CD8-positive, alpha-beta memory T cell (primary cell): ENCODE data around the gene TELO2. TPM values are rescaled to one million over a fixed set of nuclear protein-coding genes. Genes with fewer than 3 reads are reported as not detected.

Experiments used
- CTCF ChIA-PET: fragments of 350-600 bp; sonication (Branson Sonifier 250); formaldehyde crosslinking; loops from one replicate; lab custom pipeline; 2021; ENCODE audit warnings: antibody characterized with exemption; lab: Charles Lee
- POLR2A ChIA-PET: fragments of 350-600 bp; sonication (Branson Sonifier 250); formaldehyde crosslinking; loops from one replicate; lab custom pipeline; 2021; ENCODE audit warnings: antibody characterized with exemption; lab: Charles Lee
- DNase-seq, 5 donors: peaks; one replicate each; pipeline versions ENCODE4 v3.0.0 to v3.0.0-alpha.2; 2020 to 2022; ENCODE audit warnings: mixed read lengths in 1 of 5
- H3K27ac ChIP-seq: one replicate; pipeline ENCODE4 v1.7.0; 2013; ENCODE audit warnings: low read depth, mild to moderate bottlenecking, low read length, moderate library complexity
- H3K27me3 ChIP-seq: 2 replicates; pipeline ENCODE4 v1.7.0; 2013; ENCODE audit warnings: low read length, mild to moderate bottlenecking; ENCODE audit not compliant: insufficient read depth, poor library complexity, severe bottlenecking
- H3K36me3 ChIP-seq: 2 replicates; pipeline ENCODE4 v1.7.0; 2013; ENCODE audit warnings: mild to moderate bottlenecking, low read length, moderate library complexity; ENCODE audit not compliant: insufficient read depth
- H3K4me1 ChIP-seq: 2 replicates; pipeline ENCODE4 v1.7.0; 2013; ENCODE audit warnings: mild to moderate bottlenecking, low read length, moderate library complexity; ENCODE audit not compliant: insufficient read depth
- H3K4me3 ChIP-seq: 2 replicates; pipeline ENCODE4 v1.7.0; 2013; ENCODE audit warnings: mild to moderate bottlenecking, low read length
- H3K9me3 ChIP-seq: 2 replicates; pipeline ENCODE4 v1.7.0; 2013; ENCODE audit warnings: mild to moderate bottlenecking, low read length
- H3K27ac Mint-ChIP-seq, 8 donors: one replicate each; pipeline ENCODE4 v1.8.0; 2020 to 2021; ENCODE audit warnings: mixed read lengths in 8 of 8, mild to moderate bottlenecking in 6 of 8, inconsistent platforms in 3 of 8, moderate library complexity in 3 of 8
- H3K27me3 Mint-ChIP-seq, 2 donors: one replicate each; pipeline ENCODE4 v1.8.0; 2020 to 2021; ENCODE audit warnings: mixed read lengths in 2 of 2, mild to moderate bottlenecking in 1 of 2, moderate library complexity in 1 of 2
- H3K36me3 Mint-ChIP-seq, 3 donors: one replicate each; pipeline ENCODE4 v1.8.0; 2020 to 2021; ENCODE audit warnings: mixed read lengths in 3 of 3, inconsistent platforms in 1 of 3, mild to moderate bottlenecking in 1 of 3
- H3K4me1 Mint-ChIP-seq, 3 donors: one replicate each; pipeline ENCODE4 v1.8.0; 2020 to 2021; ENCODE audit warnings: mixed read lengths in 3 of 3, inconsistent platforms in 1 of 3, mild to moderate bottlenecking in 1 of 3
- H3K4me3 Mint-ChIP-seq, 7 donors: one replicate each; pipeline ENCODE4 v1.8.0; 2020 to 2021; ENCODE audit warnings: mixed read lengths in 7 of 7, mild to moderate bottlenecking in 6 of 7, moderate library complexity in 4 of 7, inconsistent platforms in 2 of 7
- H3K9me3 Mint-ChIP-seq, 5 donors: one replicate each; pipeline ENCODE4 v1.8.0; 2020 to 2022; ENCODE audit warnings: mixed read lengths in 5 of 5, mild to moderate bottlenecking in 3 of 5, moderate library complexity in 2 of 5, inconsistent platforms in 1 of 5
- polyA plus RNA-seq: library from polyadenylated mRNA; unstranded; fragments of 300-500 nt; fragmentation: Illumina TruSeq; gene quantifications from one replicate; pipeline ENCODE4 v1.2.3, GENCODE V29; 2021
- total RNA-seq, 2 experiments: library from RNA; stranded (reverse); gene quantifications; one replicate each; pipeline ENCODE4 v1.2.3, GENCODE V29; 2021

Gene TELO2
- total and polyA plus RNA-seq, 3 experiments from 2014 or later = 14.0 to 84.9 (median 84.7) TPM

- Mint-ChIP-seq H3K36me3 (no peaks in the 10 kb centered on the region), H3K27ac (peak overlapping the region in 5 of 8 donors; percentile 50 to 66 (median 58)), H3K9me3 (no peaks in the 10 kb centered on the region), H3K27me3 (no peaks in the 10 kb centered on the region), H3K4me3 (peak overlapping the region in 6 of 7 donors; percentile 26 to 75 (median 55)), H3K4me1 (peaks cover 16 to 53% (median 17%) of the 10 kb centered on the region in 3 donors)
- Histone ChIP-seq H3K4me1 (peaks cover 45% of the 10 kb centered on the region), H3K4me3 (no peak overlapping the region), H3K36me3 (no peaks in the 10 kb centered on the region), H3K9me3 (no peaks in the 10 kb centered on the region), H3K27me3 (no peaks in the 10 kb centered on the region), H3K27ac (no peak overlapping the region)
- POLR2A ChIA-PET = no interaction called here
- peak in 1 of 5 donors; percentile 45 for DNase-seq
- CTCF ChIA-PET = interaction anchor here (1.2 kb wide), 1 partner anchor 10 kb away, joined by 3 read pairs; no protein-coding TSS in a partner anchor
Observed at GRCh38 chr16:1527836-1528811, 35.0 kb downstream of the TELO2 start.

GRCh38 chr16:1528921-1529537, 35.9 kb downstream of the TELO2 start:
- no peak overlapping the region for H3K4me3 Mint-ChIP-seq
- H3K36me3 ChIP-seq = no peaks in the 10 kb centered on the region
- ChIA-PET POLR2A (no interaction called here), CTCF (no interaction called here)
- peaks cover 0 to 6% (median 0%) of the 10 kb centered on the region in 3 donors for H3K36me3 Mint-ChIP-seq
- no peaks in the 10 kb centered on the region for H3K27me3 Mint-ChIP-seq
- no peaks in the 10 kb centered on the region for H3K9me3 Mint-ChIP-seq
- peak overlapping the region in 4 of 8 donors; percentile 16 to 60 (median 33) for H3K27ac Mint-ChIP-seq
- DNase-seq = peak in 1 of 5 donors; percentile 34
- no peaks in the 10 kb centered on the region for H3K9me3 ChIP-seq
- H3K27ac ChIP-seq = no peak overlapping the region
- H3K27me3 ChIP-seq = no peaks in the 10 kb centered on the region
- peaks cover 16 to 56% (median 17%) of the 10 kb centered on the region in 3 donors for H3K4me1 Mint-ChIP-seq
- peaks cover 47% of the 10 kb centered on the region for H3K4me1 ChIP-seq
- H3K4me3 ChIP-seq = no peak overlapping the region

- no peaks in the 10 kb centered on the region for H3K9me3 Mint-ChIP-seq
- no peak for DNase-seq
- H3K4me3 Mint-ChIP-seq = no peak overlapping the region
- Histone ChIP-seq H3K4me1 (peaks cover 44% of the 10 kb centered on the region), H3K36me3 (no peaks in the 10 kb centered on the region), H3K4me3 (no peak overlapping the region), H3K27me3 (no peaks in the 10 kb centered on the region), H3K27ac (no peak overlapping the region), H3K9me3 (no peaks in the 10 kb centered on the region)
- peak overlapping the region in 3 of 8 donors; percentile 22 to 64 (median 60) for H3K27ac Mint-ChIP-seq
- ChIA-PET CTCF (no interaction called here), POLR2A (no interaction called here)
- peaks cover 22 to 54% (median 25%) of the 10 kb centered on the region in 3 donors for H3K4me1 Mint-ChIP-seq
- no peaks in the 10 kb centered on the region for H3K27me3 Mint-ChIP-seq
- peaks cover 3 to 17% (median 5%) of the 10 kb centered on the region in 3 donors for H3K36me3 Mint-ChIP-seq
Observed at GRCh38 chr16:1530349-1530882, 37.3 kb downstream of the TELO2 start.

- ChIA-PET CTCF (interaction anchor here (1.9 kb wide), 1 partner anchor 175 kb away, joined by 5 read pairs; the partner anchor contains the start of gene MAPK8IP3), POLR2A (no interaction called here)
- no peaks in the 10 kb centered on the region for H3K36me3 ChIP-seq
- H3K27me3 ChIP-seq = no peaks in the 10 kb centered on the region
- Mint-ChIP-seq H3K27me3 (no peaks in the 10 kb centered on the region), H3K4me1 (peaks cover 18 to 50% (median 25%) of the 10 kb centered on the region in 3 donors), H3K9me3 (no peaks in the 10 kb centered on the region), H3K36me3 (peaks cover 3 to 24% (median 5%) of the 10 kb centered on the region in 3 donors), H3K27ac (peak overlapping the region in 1 of 8 donors; percentile 40), H3K4me3 (peak overlapping the region in 2 of 7 donors; percentile 27 to 39)
- DNase-seq = no peak
- H3K9me3 ChIP-seq = no peaks in the 10 kb centered on the region
- H3K27ac ChIP-seq = no peak overlapping the region
- H3K4me1 ChIP-seq = peaks cover 41% of the 10 kb centered on the region
- H3K4me3 ChIP-seq = no peak overlapping the region
Observed at GRCh38 chr16:1530883-1531637, 37.9 kb downstream of the TELO2 start.

DNA sequence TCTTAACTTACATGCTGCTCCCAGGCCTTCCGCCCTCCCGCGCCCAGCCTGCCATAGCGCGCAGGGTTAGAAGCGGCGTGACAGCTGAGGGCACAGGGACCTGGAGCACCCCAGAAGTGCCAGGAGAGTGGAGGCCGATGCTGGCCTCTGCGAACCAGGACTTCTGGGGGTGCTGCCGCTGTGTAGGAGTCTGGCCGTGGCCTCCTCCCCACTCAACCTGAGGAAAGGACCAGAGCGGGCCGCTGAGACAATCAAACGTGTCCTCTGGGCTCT, 38.4 kb downstream of the TELO2 start:
- H3K27me3 ChIP-seq = no peaks in the 10 kb centered on the region
- no peak overlapping the region for H3K27ac ChIP-seq
- H3K9me3 ChIP-seq = no peaks in the 10 kb centered on the region
- peaks cover 43% of the 10 kb centered on the region for H3K4me1 ChIP-seq
- H3K4me3 Mint-ChIP-seq = peak overlapping the region in 1 of 7 donors; percentile 27
- no peaks in the 10 kb centered on the region for H3K27me3 Mint-ChIP-seq
- H3K36me3 ChIP-seq = peaks cover under 1% of the 10 kb centered on the region
- ChIA-PET POLR2A (no interaction called here), CTCF (interaction anchor here (1.9 kb wide), 1 partner anchor 174 kb away, joined by 5 read pairs; the partner anchor contains the start of gene MAPK8IP3)
- no peak overlapping the region for H3K27ac Mint-ChIP-seq
- no peaks in the 10 kb centered on the region for H3K9me3 Mint-ChIP-seq
- no peak overlapping the region for H3K4me3 ChIP-seq
- DNase-seq = no peak
- H3K36me3 Mint-ChIP-seq = peaks cover 4 to 29% (median 5%) of the 10 kb centered on the region in 3 donors
- H3K4me1 Mint-ChIP-seq = peaks cover 23 to 50% (median 25%) of the 10 kb centered on the region in 3 donors

GRCh38 chr16:1532081-1532760, 39.1 kb downstream of the TELO2 start:
- Histone ChIP-seq H3K27ac (no peak overlapping the region), H3K9me3 (no peaks in the 10 kb centered on the region), H3K4me3 (no peak overlapping the region), H3K27me3 (no peaks in the 10 kb centered on the region), H3K4me1 (peaks cover 43% of the 10 kb centered on the region), H3K36me3 (peaks cover 7% of the 10 kb centered on the region)
- ChIA-PET POLR2A (interaction anchor here (0.6 to 1.4 kb wide), 2 partner anchors 39 to 224 kb away, joined by 6 to 8 read pairs; partner anchors contain the start of gene TELO2), CTCF (interaction anchor here (1.3 to 2.1 kb wide), 3 partner anchors 17 to 174 kb away, joined by 3 to 5 read pairs (median 5); partner anchors contain the start of genes MAPK8IP3 and TELO2)
- Mint-ChIP-seq H3K4me1 (peaks cover 26 to 50% (median 29%) of the 10 kb centered on the region in 3 donors), H3K4me3 (peak overlapping the region; percentile 27 to 100 (median 98)), H3K27me3 (no peaks in the 10 kb centered on the region), H3K36me3 (peaks cover 8 to 35% (median 9%) of the 10 kb centered on the region in 3 donors), H3K27ac (peak overlapping the region in 4 of 8 donors; percentile 32 to 84 (median 58)), H3K9me3 (no peaks in the 10 kb centered on the region)
- peak in 1 of 5 donors; percentile 39 for DNase-seq
